ENCODE measurements around the gene ATP7B.

Gene ATP7B

GRCh38 chr13:51894239-51894638 lies 117.0 kb downstream of the ATP7B start:
- no peak for DNase-seq (ENCODE audit: low read depth in 2 of 2)

- no peak for DNase-seq (ENCODE audit: low read depth in 2 of 2)
Observed at GRCh38 chr13:51892657-51893056, 118.6 kb downstream of the ATP7B start.

GRCh38 chr13:51887468-51887867 lies 123.8 kb downstream of the ATP7B start:
- no peak for DNase-seq (ENCODE audit: low read depth in 2 of 2)

GRCh38 chr13:51885651-51886050 lies 125.6 kb downstream of the ATP7B start:
- no peak for DNase-seq (ENCODE audit: low read depth in 2 of 2)

- no peak for DNase-seq (ENCODE audit: low read depth in 2 of 2)
Observed at GRCh38 chr13:51883226-51883600, 128.0 kb downstream of the ATP7B start.

Data from activated CD4-positive, alpha-beta T cell treated with anti-CD3 and anti-CD28 coated beads for 24 hours (primary cell).